GM18519 (cell line): ENCODE measurements around the gene NLRP6.

Source experiments
- ATAC-seq: cut with Tn5 transposase; IDR thresholded peaks from one replicate; pipeline ENCODE4 v1.9.1; 2021; ENCODE audit warnings: mild to moderate bottlenecking, moderate library complexity; ENCODE audit not compliant: unreplicated experiment, low FRiP score

Gene NLRP6

DNA sequence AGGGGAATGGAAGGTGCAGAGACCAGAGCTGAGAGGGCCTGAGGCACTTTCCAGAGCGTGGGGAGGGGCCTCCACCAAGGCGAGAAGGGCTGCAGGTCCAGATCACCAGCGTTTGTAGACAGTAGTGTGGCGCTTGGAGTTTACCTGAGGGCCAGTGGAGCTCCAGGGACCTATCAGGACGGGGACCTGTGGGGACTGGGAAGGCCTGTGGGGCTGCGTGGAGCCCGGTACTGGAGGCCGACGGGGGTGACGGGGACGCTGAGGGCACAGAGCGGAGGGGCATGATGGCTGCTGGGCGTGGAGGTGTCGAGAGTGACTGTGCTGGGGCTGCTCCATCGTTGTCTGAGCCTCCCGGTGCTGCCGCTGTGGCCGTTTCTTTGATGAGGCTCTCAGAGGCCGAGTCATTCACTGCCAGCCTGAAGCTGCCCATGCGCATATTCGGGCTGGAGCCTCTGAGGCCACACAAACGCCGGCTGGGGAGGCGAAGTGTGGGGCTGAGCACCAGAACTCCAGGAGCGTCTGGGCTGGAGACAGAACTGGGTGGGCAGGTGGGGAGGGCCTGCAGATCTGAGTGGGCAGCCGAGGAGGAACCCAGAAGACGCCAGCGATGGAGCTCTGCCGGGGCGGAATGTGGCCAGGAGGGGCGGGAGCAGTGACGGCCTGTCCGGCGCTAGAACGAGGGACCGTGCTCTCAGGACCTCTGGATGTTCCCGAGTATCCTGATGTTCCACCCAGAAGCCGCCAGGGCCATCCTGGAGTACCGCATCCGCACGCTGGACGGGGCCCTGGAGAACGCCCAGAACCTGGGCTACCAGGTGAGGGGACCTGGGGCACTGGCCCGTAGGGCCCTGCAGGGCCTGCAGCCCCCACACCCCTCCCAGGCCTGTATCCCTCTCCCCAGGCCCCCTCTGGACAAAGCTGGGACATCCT lies 13.3 kb downstream of the NLRP6 start:
- no peak for ATAC-seq

DNA sequence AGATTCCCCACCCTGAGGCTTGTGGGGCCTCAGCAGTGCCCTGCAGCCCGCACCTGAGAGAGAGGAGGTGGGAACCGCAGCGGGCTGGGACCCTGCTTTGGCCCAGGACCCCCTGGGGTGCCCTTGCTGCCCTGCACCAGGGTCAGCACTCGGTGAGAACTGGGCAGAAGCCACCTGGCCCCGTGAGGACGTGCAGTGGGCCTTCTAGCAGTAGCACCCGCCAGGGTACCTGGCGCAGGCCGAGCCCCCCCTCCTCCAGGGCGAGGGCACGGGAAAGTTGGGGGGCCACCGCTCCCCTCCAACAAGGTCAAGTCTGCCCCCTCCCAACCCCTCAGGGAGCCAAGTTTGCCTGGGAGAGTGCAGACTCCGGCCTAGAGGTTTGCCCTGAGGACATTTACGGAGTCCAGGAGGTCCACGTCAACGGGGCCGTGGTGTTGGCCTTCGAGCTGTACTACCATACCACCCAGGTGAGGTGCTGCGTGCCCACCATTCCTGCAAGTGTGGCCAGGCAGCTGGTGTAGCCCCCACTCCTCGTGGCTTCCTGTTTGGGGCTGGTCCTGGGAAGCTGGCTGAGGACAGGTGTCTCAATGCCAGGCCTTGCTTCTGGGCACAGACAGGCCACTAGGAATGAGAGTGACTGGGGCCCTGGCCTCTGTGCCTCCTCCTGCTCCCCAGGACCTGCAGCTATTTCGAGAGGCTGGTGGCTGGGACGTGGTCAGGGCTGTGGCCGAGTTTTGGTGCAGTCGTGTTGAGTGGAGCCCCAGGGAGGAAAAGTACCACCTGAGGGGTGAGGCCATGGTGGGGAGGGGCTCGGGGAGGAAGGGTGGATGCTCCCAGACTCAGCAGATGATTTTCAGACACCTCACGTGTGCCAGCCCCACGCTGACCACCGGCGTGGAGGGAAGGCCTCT lies 14.3 kb downstream of the NLRP6 start:
- ATAC-seq = no peak

- ATAC-seq = no peak
Observed at GRCh38 chr11:293271-293851, 15.2 kb downstream of the NLRP6 start.

DNA sequence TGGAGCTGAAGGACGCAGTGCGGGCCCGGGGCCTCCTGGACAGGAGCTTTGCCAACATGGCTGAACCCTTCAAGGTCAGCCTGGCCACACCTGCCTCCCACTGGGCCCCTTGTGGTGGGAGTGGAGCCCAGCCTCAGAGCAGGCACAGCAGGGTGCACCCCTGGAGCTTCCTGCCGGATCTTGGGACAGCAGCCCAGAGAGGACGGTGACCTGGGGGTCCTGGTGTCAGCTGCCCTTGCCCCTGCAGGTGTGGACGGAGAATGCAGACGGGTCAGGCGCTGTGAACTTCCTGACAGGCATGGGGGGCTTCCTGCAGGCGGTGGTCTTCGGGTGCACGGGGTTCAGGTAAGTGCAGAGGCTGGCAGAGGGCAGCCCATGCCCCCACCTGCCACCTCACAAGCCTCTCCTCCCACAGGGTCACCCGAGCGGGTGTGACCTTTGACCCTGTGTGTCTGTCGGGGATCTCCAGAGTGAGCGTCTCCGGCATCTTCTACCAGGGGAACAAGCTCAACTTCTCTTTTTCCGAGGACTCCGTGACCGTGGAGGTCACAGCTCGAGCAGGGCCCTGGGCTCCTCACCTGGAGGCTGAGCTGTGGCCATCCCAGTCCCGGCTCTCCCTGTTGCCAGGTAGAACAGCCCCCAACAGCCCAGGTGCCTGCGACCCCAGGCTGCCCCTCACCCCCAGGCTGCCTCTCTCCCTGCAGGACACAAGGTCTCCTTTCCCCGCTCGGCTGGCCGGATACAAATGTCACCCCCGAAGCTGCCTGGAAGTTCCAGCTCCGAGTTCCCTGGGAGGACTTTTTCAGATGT lies 15.8 kb downstream of the NLRP6 start:
- no peak for ATAC-seq

DNA sequence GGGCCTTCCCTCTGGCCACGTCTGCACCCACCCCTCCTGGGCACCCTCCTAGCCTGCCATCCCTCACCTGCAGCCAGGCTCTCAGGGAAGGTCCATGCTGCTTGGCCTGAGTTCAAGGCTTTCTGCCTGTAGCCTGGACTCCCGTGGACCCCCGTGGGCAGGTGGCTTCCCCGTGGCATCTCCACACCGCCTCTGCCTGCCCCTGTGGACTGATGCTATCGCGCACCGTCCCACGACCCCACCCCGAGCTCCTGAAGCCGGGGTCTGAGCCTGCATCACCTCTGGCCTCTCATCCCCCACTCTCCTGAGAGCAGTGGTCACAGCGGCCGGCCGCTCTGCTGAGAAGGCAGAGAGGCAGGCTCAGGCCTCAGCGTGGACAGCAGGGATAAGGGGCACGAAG lies 16.6 kb downstream of the NLRP6 start:
- ATAC-seq = no peak

GRCh38 chr11:295351-296170 lies 17.4 kb downstream of the NLRP6 start:
- ATAC-seq = no peak

- ATAC-seq = no peak
Observed at GRCh38 chr11:296171-297050, 18.2 kb downstream of the NLRP6 start.

- no peak for ATAC-seq
Observed at GRCh38 chr11:297051-297585, 18.9 kb downstream of the NLRP6 start.

DNA sequence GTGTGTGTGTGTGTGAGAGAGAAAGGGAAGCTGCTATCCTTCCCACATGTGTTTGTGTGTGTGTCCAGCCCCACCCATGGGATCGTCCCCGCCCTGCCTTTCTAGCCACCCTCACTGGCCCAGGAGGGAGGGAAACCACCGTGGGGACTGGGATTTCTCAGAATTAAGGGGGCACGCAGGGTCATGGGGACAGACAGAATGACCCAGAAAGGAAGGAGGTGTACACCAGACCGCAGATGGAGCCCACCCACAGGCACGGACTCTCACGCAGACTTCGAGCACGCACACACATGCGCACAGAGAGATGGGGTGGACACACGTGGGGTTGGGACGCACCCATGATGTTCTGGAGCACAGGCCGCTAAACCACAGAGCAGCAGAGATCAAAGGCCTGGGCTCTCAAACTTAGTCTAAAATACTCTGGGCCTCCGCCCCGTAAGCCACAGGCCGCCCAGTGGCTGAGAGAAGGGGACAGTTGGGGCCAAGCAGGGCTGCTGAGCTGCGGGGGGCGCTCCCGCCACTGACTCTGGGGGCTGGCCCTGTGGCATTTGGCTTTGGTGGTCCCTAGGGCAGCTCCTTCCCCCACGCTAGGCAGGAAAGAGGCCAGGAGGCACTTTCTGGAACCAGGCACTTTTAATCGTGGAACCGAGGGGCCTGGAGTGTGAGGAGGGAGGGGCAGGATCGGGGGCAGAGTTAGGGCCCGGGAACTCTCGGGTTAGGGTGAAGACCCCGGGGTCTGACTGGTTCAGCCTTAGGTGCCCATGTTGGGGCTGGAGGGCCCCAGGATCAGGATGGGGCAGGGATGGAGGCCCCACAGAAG lies 19.6 kb downstream of the NLRP6 start:
- ATAC-seq = no peak

DNA sequence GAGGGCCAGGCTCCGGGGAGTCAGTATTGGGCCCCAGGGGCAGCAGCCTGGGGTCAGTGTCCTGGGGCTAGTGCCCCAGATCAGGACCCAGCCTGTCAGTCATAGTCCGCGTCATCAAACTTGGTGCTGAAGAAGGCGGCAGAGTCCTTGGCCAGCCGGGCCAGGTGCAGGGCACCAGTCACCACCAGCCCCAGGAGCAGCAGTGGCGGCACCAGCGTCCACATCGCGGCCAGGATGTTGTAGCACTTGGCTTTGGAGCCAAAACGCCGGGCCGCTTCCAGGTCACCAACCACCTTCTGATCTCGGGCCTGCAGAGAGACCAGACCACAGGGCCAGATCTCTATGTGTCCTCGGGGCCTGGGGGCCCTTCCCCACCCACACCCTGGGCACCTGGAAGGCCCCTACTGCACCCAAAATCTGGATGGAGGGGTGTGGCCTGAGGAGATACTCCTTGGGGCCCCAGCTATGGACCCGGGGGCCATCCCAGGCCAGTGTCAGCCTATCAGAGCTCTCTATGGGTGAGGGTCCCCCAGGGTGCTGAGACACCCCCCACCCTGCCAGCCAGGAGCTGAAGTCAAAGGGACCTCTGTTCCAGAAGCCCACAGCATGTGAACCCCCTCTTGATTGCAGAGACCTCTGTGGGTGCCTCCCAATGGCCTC lies 20.3 kb downstream of the NLRP6 start:
- no peak for ATAC-seq

DNA sequence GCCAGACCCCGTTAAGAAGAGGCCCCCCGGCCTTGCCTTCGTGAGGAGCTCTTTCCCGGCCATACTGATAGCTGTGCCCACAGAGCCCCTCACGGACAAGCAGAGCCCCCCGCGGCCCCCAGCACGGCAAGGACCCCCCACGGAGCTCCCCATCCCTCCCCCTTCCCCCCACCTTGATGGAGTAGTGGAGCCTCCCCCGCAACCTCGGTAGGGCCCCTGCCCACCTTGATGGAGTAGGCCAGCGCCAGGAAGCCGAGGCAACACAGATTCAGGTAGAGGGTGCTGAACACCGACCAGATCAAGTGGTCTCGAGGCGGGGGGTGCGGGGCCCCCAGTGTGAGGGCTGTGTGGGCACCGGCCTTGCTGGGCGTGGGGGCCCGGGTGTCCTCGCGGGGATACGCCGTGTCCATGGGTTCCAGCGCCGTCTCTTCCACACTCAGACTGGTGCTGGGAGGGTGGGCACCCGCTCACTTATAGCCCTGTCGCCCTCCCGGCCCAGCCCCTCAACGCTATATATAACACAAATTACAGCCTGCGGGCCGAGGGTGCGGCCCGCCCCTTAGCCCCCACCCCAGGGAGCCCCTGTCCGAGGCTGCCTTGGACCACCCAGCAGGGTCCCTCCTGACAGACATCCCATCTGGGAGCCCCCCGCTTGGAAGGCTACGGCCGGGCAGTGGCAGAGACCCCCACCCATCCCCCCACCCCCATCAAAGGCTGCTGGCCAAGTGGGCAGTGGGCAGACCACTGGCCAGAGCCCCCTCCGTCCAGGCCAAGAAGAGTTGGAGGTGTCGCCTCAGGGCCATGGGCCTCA lies 21.1 kb downstream of the NLRP6 start, which contains the start of gene IFITM5:
TSS of gene IFITM5 (minus strand) at position 446 of the 811 bp plus-strand sequence. CDS start at position 410, 36 bp downstream.
- ATAC-seq = no peak

GRCh38 chr11:299951-300735 lies 21.9 kb downstream of the NLRP6 start:
- no peak for ATAC-seq

DNA sequence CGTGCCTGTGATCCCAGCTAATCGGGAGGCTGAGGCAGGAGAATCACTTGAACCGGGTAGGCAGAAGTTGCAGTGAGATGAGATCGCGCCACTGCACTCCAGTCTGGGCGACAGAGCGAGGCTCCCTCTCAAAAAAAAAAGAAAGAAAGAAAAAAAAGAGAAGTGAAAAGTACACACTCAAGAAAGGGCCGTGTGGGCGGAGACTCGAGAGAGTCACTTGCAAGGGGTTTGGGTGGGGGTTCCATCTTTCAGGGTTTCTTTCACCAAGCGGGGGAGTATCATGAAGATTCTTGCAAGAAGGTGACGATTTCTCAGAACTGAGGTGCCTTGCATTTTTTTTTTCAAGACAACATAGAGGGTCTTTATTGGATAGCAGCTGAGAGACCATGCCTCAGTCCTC lies 25.2 kb downstream of the NLRP6 start:
- no peak for ATAC-seq

GRCh38 chr11:304061-304506 lies 25.9 kb downstream of the NLRP6 start:
- ATAC-seq = no peak
